KMS-11 (cell line): Measurements from ENCODE around the gene OR2F2.

ENCODE experiments used
- H2AFZ ChIP-seq: fragments of 200-600 bp; sonication (generic); 2 replicates; pipeline ENCODE4 v1.6.1; 2016; ENCODE audit warnings: antibody characterized with exemption, mixed run types, low read depth
- H3K27ac ChIP-seq: fragments of 200-600 bp; sonication (generic); 2 replicates; pipeline ENCODE4 v1.6.1; 2016; ENCODE audit warnings: mild to moderate bottlenecking, mixed run types
- H3K27me3 ChIP-seq: fragments of 200-600 bp; sonication (generic); 2 replicates; pipeline ENCODE4 v1.6.1; 2017; ENCODE audit warnings: mild to moderate bottlenecking, low read depth, mixed run types, moderate library complexity; ENCODE audit not compliant: insufficient read depth
- H3K36me3 ChIP-seq: fragments of 200-600 bp; sonication (generic); 2 replicates; pipeline ENCODE4 v1.6.1; 2017; ENCODE audit warnings: mild to moderate bottlenecking, mixed run types; ENCODE audit not compliant: insufficient read depth
- H3K4me1 ChIP-seq: fragments of 200-600 bp; sonication (generic); 2 replicates; pipeline ENCODE4 v1.6.1; 2016; ENCODE audit warnings: mild to moderate bottlenecking, low read depth, mixed run types; ENCODE audit not compliant: poor library complexity, severe bottlenecking
- H3K4me2 ChIP-seq: fragments of 200-600 bp; sonication (generic); 2 replicates; pipeline ENCODE4 v1.7.0; 2016; ENCODE audit warnings: mild to moderate bottlenecking, mixed run types
- H3K4me3 ChIP-seq: fragments of 200-600 bp; sonication (generic); IDR thresholded peaks from 2 replicates; pipeline ENCODE4 v1.6.1; 2017; ENCODE audit warnings: low read depth, low read length, mixed read lengths; ENCODE audit not compliant: insufficient read depth
- H3K79me2 ChIP-seq: fragments of 200-600 bp; sonication (generic); 2 replicates; pipeline ENCODE4 v1.6.1; 2016; ENCODE audit warnings: low read depth, mixed run types; ENCODE audit not compliant: insufficient read depth
- H3K9ac ChIP-seq: fragments of 200-600 bp; sonication (generic); 2 replicates; pipeline ENCODE4 v1.6.1; 2016; ENCODE audit warnings: mild to moderate bottlenecking, mixed run types
- H4K20me1 ChIP-seq: fragments of 200-600 bp; sonication (generic); 2 replicates; pipeline ENCODE4 v1.6.1; 2016; ENCODE audit warnings: mild to moderate bottlenecking, mixed run types; ENCODE audit not compliant: insufficient read depth
- CTCF ChIP-seq: fragments of 200-600 bp; sonication (generic); conservative IDR thresholded peaks from 2 replicates; pipeline ENCODE4 v1.6.1; 2017; ENCODE audit warnings: low read depth, mild to moderate bottlenecking, antibody characterized with exemption, low read length, moderate library complexity, mixed read lengths

Gene OR2F2

GRCh38 chr7:143902332-143902899 is 32.6 kb upstream of the OR2F2 start:
- peak overlapping the region; percentile 82 for H3K9ac ChIP-seq
- H3K4me2 ChIP-seq = peak overlapping the region; percentile 63
- peak overlapping the region; percentile 78 for H3K4me3 ChIP-seq
- TF ChIP-seq CTCF = no peak
- H2AFZ ChIP-seq = peak overlapping the region; percentile 92
- no peaks in the 10 kb centered on the region for H4K20me1 ChIP-seq
- H3K27me3 ChIP-seq = no peaks in the 10 kb centered on the region
- H3K36me3 ChIP-seq = no peaks in the 10 kb centered on the region
- H3K79me2 ChIP-seq = peaks cover 31% of the 10 kb centered on the region
- peak overlapping the region; percentile 83; the same call in 1 of the 2 replicates for H3K27ac ChIP-seq
- H3K4me1 ChIP-seq = peaks cover 20% of the 10 kb centered on the region

- Histone ChIP-seq H3K79me2 (peaks cover 11% of the 10 kb centered on the region), H2AFZ (no peak overlapping the region), H4K20me1 (no peaks in the 10 kb centered on the region), H3K9ac (no peak overlapping the region), H3K27me3 (no peaks in the 10 kb centered on the region), H3K4me2 (no peak overlapping the region), H3K4me1 (peaks cover 8% of the 10 kb centered on the region), H3K27ac (no peak overlapping the region), H3K4me3 (no peak overlapping the region), H3K36me3 (no peaks in the 10 kb centered on the region)
- TF ChIP-seq CTCF = no peak
Measured at GRCh38 chr7:143905509-143905908, 29.5 kb upstream of the OR2F2 start.

GRCh38 chr7:143906151-143906550 is 28.9 kb upstream of the OR2F2 start:
- H3K4me2 ChIP-seq = no peak overlapping the region
- H2AFZ ChIP-seq = no peak overlapping the region
- no peaks in the 10 kb centered on the region for H3K36me3 ChIP-seq
- peaks cover 4% of the 10 kb centered on the region; the same call in 1 of the 2 replicates for H3K79me2 ChIP-seq
- no peak overlapping the region for H3K27ac ChIP-seq
- H3K4me3 ChIP-seq = no peak overlapping the region
- peaks cover 2% of the 10 kb centered on the region for H3K4me1 ChIP-seq
- no peak overlapping the region for H3K9ac ChIP-seq
- TF ChIP-seq CTCF = no peak
- no peaks in the 10 kb centered on the region for H3K27me3 ChIP-seq
- no peaks in the 10 kb centered on the region for H4K20me1 ChIP-seq

GRCh38 chr7:143906895-143907294 is 28.1 kb upstream of the OR2F2 start:
- no peak for TF ChIP-seq CTCF
- H3K27me3 ChIP-seq = no peaks in the 10 kb centered on the region
- no peak overlapping the region for H2AFZ ChIP-seq
- no peak overlapping the region for H3K4me3 ChIP-seq
- H3K4me1 ChIP-seq = peaks cover 2% of the 10 kb centered on the region
- H3K9ac ChIP-seq = no peak overlapping the region
- H3K36me3 ChIP-seq = no peaks in the 10 kb centered on the region
- no peaks in the 10 kb centered on the region for H3K79me2 ChIP-seq
- no peak overlapping the region for H3K27ac ChIP-seq
- no peak overlapping the region for H3K4me2 ChIP-seq
- no peaks in the 10 kb centered on the region for H4K20me1 ChIP-seq
